Fibroblast of lung (primary cell): ENCODE measurements around the gene KCTD20.

Experiments
- CTCF ChIP-seq, 2 donors: IDR thresholded peaks in 1 of 2; conservative IDR thresholded peaks in 1 of 2; 1 replicate in 1 of 2; 2 replicates in 1 of 2; pipeline ENCODE4 v1.5.1; 2011 to 2012; ENCODE audit warnings: low read length in 2 of 2, control low read depth in 1 of 2, inconsistent platforms in 1 of 2, low read depth in 1 of 2, mild to moderate bottlenecking in 1 of 2
- EZH2 ChIP-seq: IDR thresholded peaks from 2 replicates; pipeline ENCODE4 v1.5.1; 2012; ENCODE audit warnings: low read length, control low read depth, mild to moderate bottlenecking; ENCODE audit errors: missing control alignments

DNA sequence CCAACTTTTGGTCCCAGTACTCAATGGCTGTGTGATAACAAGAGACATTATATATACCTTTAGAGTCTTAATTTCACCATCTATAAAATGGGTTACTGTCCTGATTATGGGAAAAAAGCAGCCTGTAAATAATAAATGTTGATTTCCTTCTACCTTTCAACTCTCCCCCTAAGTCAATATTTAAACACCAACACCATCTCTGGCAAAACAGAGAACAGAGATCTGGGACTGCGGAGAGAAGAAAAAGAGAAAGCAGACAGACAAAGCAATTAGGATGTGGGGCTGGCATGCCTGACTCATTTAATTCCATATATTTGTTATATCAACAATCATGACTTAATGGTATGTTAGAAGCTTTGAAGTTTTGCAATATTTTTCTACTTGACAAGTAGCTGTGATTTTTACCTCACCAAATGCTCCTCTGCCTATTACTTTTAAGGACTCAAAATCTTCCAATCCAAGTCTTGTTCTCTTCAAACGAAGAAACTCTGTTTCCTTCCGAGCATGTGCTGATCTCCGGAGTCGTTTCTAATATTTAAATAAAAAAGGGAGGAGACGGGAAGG lies 81.2 kb downstream of the KCTD20 start:
- no peak for TF ChIP-seq CTCF (conservative IDR thresholded peaks at IDR 0.05 in 1 of 2, IDR thresholded peaks at IDR 0.05 in 1 of 2; ENCODE audit: low read depth in 1 of 2, low read length in 2 of 2)
- no peak for TF ChIP-seq EZH2
